Measurements from ENCODE around the gene DDX41. TPM values are rescaled to one million over a fixed set of nuclear protein-coding genes. Genes with fewer than 3 reads are reported as not detected.

DDX41 gene
- total and polyA plus RNA-seq, 2 of the 13 experiments (the other 11 are each of a cell fraction or from before 2014, with no cell fraction given) = 62.8 to 105 TPM

GRCh38 chr5:177498013-177498787 lies 18.6 kb downstream of the DDX41 start (continued):
- TF ChIP-seq ATF4 (CRISPR knock-in tag; IDR thresholded peaks at IDR 0.05) (no peak), PTBP1 (IDR thresholded peaks at IDR 0.05; ENCODE audit: low read depth, low read length, poor library complexity, severe bottlenecking) (peak; percentile 7), TIGD3 (CRISPR knock-in tag; IDR thresholded peaks at IDR 0.05; ENCODE audit: borderline replicate concordance) (no peak), MLX (CRISPR knock-in tag; IDR thresholded peaks at IDR 0.05) (no peak), FUBP1 (CRISPR knock-in tag; IDR thresholded peaks at IDR 0.05; ENCODE audit: borderline replicate concordance) (no peak), ZKSCAN5 (CRISPR knock-in tag; IDR thresholded peaks at IDR 0.05) (no peak), NCOA2 (CRISPR knock-in tag; IDR thresholded peaks at IDR 0.05) (peak; percentile 8; the same call in 1 of the 2 replicates), STAT6 (CRISPR knock-in tag; IDR thresholded peaks at IDR 0.05; ENCODE audit: borderline replicate concordance) (no peak), RNF2 (conservative IDR thresholded peaks at IDR 0.05; ENCODE audit: low read depth) (no peak), CCAR2 (optimal IDR thresholded peaks at IDR 0.05; ENCODE audit: low read depth, low read length) (no peak), SIX4 (CRISPR knock-in tag; IDR thresholded peaks at IDR 0.05) (no peak), BCL3 (CRISPR knock-in tag; IDR thresholded peaks at IDR 0.05) (no peak), RARG (CRISPR knock-in tag; IDR thresholded peaks at IDR 0.05; ENCODE audit: low read depth) (no peak), ZNF124 (CRISPR knock-in tag; IDR thresholded peaks at IDR 0.05) (no peak), ZMAT3 (CRISPR knock-in tag; conservative IDR thresholded peaks at IDR 0.05) (no peak), HINFP (CRISPR knock-in tag; IDR thresholded peaks at IDR 0.05; ENCODE audit: low read depth) (peak; percentile 84; the same call in 1 of the 2 replicates), ZNF83 (CRISPR knock-in tag; IDR thresholded peaks at IDR 0.05; ENCODE audit: borderline replicate concordance) (no peak), SMYD3 (CRISPR knock-in tag; IDR thresholded peaks at IDR 0.05) (no peak)

Measured in HepG2 (cell line).